ENCODE data around the gene USP11. TPM values are rescaled to one million over a fixed set of nuclear protein-coding genes. Genes with fewer than 3 reads are reported as not detected.

The USP11 gene
- total RNA-seq, 4 donors from 2014 or later: 17.0 to 35.3 (median 25.0) TPM

GRCh38 chrX:47264483-47265173 is 31.8 kb downstream of the USP11 start:
- H3K4me1 ChIP-seq: no peaks in the 10 kb centered on the region
- peaks cover 0 to 12% (median 0%) of the 10 kb centered on the region in 3 donors for H3K27me3 ChIP-seq
- H3K36me3 ChIP-seq: no peaks in the 10 kb centered on the region
- DNase-seq (no peak), ATAC-seq (no peak)
- no peaks in the 10 kb centered on the region for H3K9me3 ChIP-seq
- no peak overlapping the region for H3K27ac ChIP-seq
- in situ Hi-C loops (cut with MboI; ENCODE audit: low sequenced_read_pairs in 4 of 4): no loop called here
- TF ChIP-seq, protein P1, sequence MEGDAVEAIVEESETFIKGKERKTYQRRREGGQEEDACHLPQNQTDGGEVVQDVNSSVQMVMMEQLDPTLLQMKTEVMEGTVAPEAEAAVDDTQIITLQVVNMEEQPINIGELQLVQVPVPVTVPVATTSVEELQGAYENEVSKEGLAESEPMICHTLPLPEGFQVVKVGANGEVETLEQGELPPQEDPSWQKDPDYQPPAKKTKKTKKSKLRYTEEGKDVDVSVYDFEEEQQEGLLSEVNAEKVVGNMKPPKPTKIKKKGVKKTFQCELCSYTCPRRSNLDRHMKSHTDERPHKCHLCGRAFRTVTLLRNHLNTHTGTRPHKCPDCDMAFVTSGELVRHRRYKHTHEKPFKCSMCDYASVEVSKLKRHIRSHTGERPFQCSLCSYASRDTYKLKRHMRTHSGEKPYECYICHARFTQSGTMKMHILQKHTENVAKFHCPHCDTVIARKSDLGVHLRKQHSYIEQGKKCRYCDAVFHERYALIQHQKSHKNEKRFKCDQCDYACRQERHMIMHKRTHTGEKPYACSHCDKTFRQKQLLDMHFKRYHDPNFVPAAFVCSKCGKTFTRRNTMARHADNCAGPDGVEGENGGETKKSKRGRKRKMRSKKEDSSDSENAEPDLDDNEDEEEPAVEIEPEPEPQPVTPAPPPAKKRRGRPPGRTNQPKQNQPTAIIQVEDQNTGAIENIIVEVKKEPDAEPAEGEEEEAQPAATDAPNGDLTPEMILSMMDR (IDR thresholded peaks at IDR 0.05 in 4 of 5, conservative IDR thresholded peaks at IDR 0.05 in 1 of 5): no peak
- TF ChIP-seq POLR2A (IDR thresholded peaks at IDR 0.05): no peak
- intact Hi-C loops (cut with DNase I; ENCODE audit: low total_unique reads): no loop called here
- H3K4me3 ChIP-seq: no peak overlapping the region

DNA sequence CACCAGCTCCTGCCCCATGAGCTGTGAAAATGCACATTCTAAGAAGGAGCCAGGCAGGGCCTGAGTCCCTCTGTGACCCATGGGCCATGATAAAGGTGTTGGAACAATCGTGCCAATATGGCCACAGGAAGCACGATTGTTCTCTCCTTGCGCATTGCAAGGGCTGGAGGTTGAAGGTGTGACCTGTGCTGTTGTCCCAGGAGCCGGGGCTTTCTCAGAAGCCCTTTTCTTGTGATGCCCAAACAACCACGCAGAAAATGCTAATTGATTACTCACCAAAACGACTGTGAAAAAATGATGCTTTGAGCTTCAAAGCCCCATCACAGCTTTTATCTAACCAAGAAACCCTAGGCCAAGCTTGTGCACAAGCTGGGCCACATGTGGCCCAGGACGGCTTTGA is 33.8 kb downstream of the USP11 start:
- TF ChIP-seq, protein P1 (IDR thresholded peaks at IDR 0.05 in 4 of 5, conservative IDR thresholded peaks at IDR 0.05 in 1 of 5): no peak
- no peak for TF ChIP-seq POLR2A (IDR thresholded peaks at IDR 0.05)
- intact Hi-C loops (cut with DNase I; ENCODE audit: low total_unique reads): no loop called here
- no peaks in the 10 kb centered on the region for H3K4me1 ChIP-seq
- no peak overlapping the region for H3K4me3 ChIP-seq
- in situ Hi-C loops (cut with MboI; ENCODE audit: low sequenced_read_pairs in 4 of 4): no loop called here
- DNase-seq (no peak), ATAC-seq (no peak)
- H3K27ac ChIP-seq: no peak overlapping the region
- no peaks in the 10 kb centered on the region for H3K36me3 ChIP-seq
- H3K27me3 ChIP-seq: peaks cover 0 to 12% (median 0%) of the 10 kb centered on the region in 3 donors
- H3K9me3 ChIP-seq: no peaks in the 10 kb centered on the region

- in situ Hi-C loops (cut with MboI; ENCODE audit: low sequenced_read_pairs in 4 of 4): no loop called here
- TF ChIP-seq, protein P1 (IDR thresholded peaks at IDR 0.05 in 4 of 5, conservative IDR thresholded peaks at IDR 0.05 in 1 of 5): no peak
- no peak for TF ChIP-seq POLR2A (IDR thresholded peaks at IDR 0.05)
- ATAC-seq: no peak
These were observed 39.2 kb downstream of the USP11 start for GRCh38 chrX:47272013-47272408.

GRCh38 chrX:47273011-47273730 is 40.4 kb downstream of the USP11 start:
- DNase-seq (no peak), ATAC-seq (no peak)
- peaks cover 0 to 12% (median 0%) of the 10 kb centered on the region in 3 donors for H3K27me3 ChIP-seq
- no peak overlapping the region for H3K4me3 ChIP-seq
- intact Hi-C loops (cut with DNase I; ENCODE audit: low total_unique reads): no loop called here
- H3K9me3 ChIP-seq: no peaks in the 10 kb centered on the region
- no peak overlapping the region for H3K27ac ChIP-seq
- TF ChIP-seq, protein P1 (IDR thresholded peaks at IDR 0.05 in 4 of 5, conservative IDR thresholded peaks at IDR 0.05 in 1 of 5): no peak
- TF ChIP-seq POLR2A (IDR thresholded peaks at IDR 0.05): no peak
- no peaks in the 10 kb centered on the region for H3K36me3 ChIP-seq
- in situ Hi-C loops (cut with MboI; ENCODE audit: low sequenced_read_pairs in 4 of 4): no loop called here
- no peaks in the 10 kb centered on the region for H3K4me1 ChIP-seq

More at GRCh38 chrX:47272013-47272408, 39.2 kb downstream of the USP11 start:
- H3K36me3 ChIP-seq: no peaks in the 10 kb centered on the region
- intact Hi-C loops (cut with DNase I; ENCODE audit: low total_unique reads): no loop called here
- no peak overlapping the region for H3K4me3 ChIP-seq
- peaks cover 0 to 5% (median 0%) of the 10 kb centered on the region in 3 donors for H3K27me3 ChIP-seq
- H3K4me1 ChIP-seq: no peaks in the 10 kb centered on the region
- DNase-seq: no peak
- no peaks in the 10 kb centered on the region for H3K9me3 ChIP-seq
- H3K27ac ChIP-seq: no peak overlapping the region

Measured in gastrocnemius medialis (tissue), 4 donors.